HK-2 (cell line): ENCODE data around the gene PARP6.
A peak's percentile ranks its signal among the peaks of the same experiment; 100 is the strongest.

Experiments used
- DNase-seq: peaks from one replicate; pipeline ENCODE4 v3.0.0-alpha.2; 2018; ENCODE audit not compliant: unreplicated experiment

Gene PARP6

GRCh38 chr15:72272213-72272996 is at the start of gene PARP6:
Gene PARP6 (minus strand): TSS chr15:72272554. CDS start chr15:72267477, 5,077 bp downstream.
- peak; percentile 96 for DNase-seq

- DNase-seq: peak; percentile 76
Observed at GRCh38 chr15:72319985-72320671, 47.8 kb upstream of the PARP6 start, which contains the start of gene CELF6. Gene CELF6 (minus strand): TSS chr15:72320157. CDS start chr15:72319874, 283 bp downstream.

GRCh38 chr15:72319360-72319984 is 47.1 kb upstream of the PARP6 start:
- peak; percentile 69 for DNase-seq

- no peak for DNase-seq
Observed at GRCh38 chr15:72318408-72318942, 46.1 kb upstream of the PARP6 start.

GRCh38 chr15:72315706-72316370 is 43.5 kb upstream of the PARP6 start:
- DNase-seq: no peak

- DNase-seq: no peak
Observed at GRCh38 chr15:72313881-72314280, 41.5 kb upstream of the PARP6 start.

- DNase-seq: no peak
Observed at GRCh38 chr15:72313448-72313840, 41.1 kb upstream of the PARP6 start.

- peak; percentile 49 for DNase-seq
Observed at GRCh38 chr15:72312605-72313447, 40.5 kb upstream of the PARP6 start.

GRCh38 chr15:72307026-72307425 is 34.7 kb upstream of the PARP6 start:
- no peak for DNase-seq

- no peak for DNase-seq
Observed at GRCh38 chr15:72306211-72306785, 33.9 kb upstream of the PARP6 start.

GRCh38 chr15:72304596-72304995 is 32.2 kb upstream of the PARP6 start:
- DNase-seq: no peak

- DNase-seq: no peak
Observed at GRCh38 chr15:72302955-72303354, 30.6 kb upstream of the PARP6 start.

GRCh38 chr15:72289597-72290325 is 17.4 kb upstream of the PARP6 start:
- no peak for DNase-seq

- DNase-seq: no peak
Observed at GRCh38 chr15:72288796-72289596, 16.6 kb upstream of the PARP6 start.

- no peak for DNase-seq
Observed at GRCh38 chr15:72285927-72286516, 13.7 kb upstream of the PARP6 start.

GRCh38 chr15:72285402-72285801 is 13.0 kb upstream of the PARP6 start:
- no peak for DNase-seq

- DNase-seq: no peak
Observed at GRCh38 chr15:72284781-72285180, 12.4 kb upstream of the PARP6 start.

GRCh38 chr15:72281713-72282112 is 9.4 kb upstream of the PARP6 start:
- DNase-seq: no peak

GRCh38 chr15:72280751-72281150 is 8.4 kb upstream of the PARP6 start:
- DNase-seq: no peak
